H1 (cell line): ENCODE data around the gene ARHGEF28.

Experiments
- ASH2L ChIP-seq: fragments of 200-600, 300-600 bp; sonication (generic); IDR thresholded peaks from one replicate; pipeline ENCODE4 v1.7.1; 2017; ENCODE audit warnings: low read length
- CTCF ChIP-seq, 3 experiments: IDR thresholded peaks; 1 replicate in 2 of 3; 2 replicates in 1 of 3; pipeline versions ENCODE4 v1.5.1 to v1.6.1; 2011; ENCODE audit warnings: low read length in 3 of 3, mild to moderate bottlenecking in 3 of 3, inconsistent platforms in 2 of 3, low read depth in 1 of 3, moderate library complexity in 1 of 3; ENCODE audit not compliant: insufficient read depth in 1 of 3; ENCODE audit errors: control extremely low read depth in 1 of 3
- EP300 ChIP-seq, 2 experiments: IDR thresholded peaks; 1 replicate in 1 of 2; 2 replicates in 1 of 2; pipeline ENCODE4 v1.6.1; 2011 to 2012; ENCODE audit warnings: low read depth in 2 of 2, low read length in 2 of 2, mild to moderate bottlenecking in 2 of 2, borderline replicate concordance in 1 of 2, inconsistent platforms in 1 of 2, moderate library complexity in 1 of 2
- EZH2 ChIP-seq: fragments of 200-600 bp; sonication (generic); IDR thresholded peaks from 2 replicates; pipeline ENCODE4 v1.7.1; 2012; ENCODE audit warnings: low read depth, mild to moderate bottlenecking, moderate library complexity, low read length, inconsistent platforms; ENCODE audit not compliant: severe bottlenecking
- POLR2A ChIP-seq, 2 experiments: IDR thresholded peaks; 1 replicate in 1 of 2; 2 replicates in 1 of 2; pipeline ENCODE4 v1.6.1; 2011; ENCODE audit warnings: low read depth in 2 of 2, low read length in 2 of 2, mild to moderate bottlenecking in 2 of 2; ENCODE audit errors: control extremely low read depth in 1 of 2
- POLR2AphosphoS5 ChIP-seq: IDR thresholded peaks from 2 replicates; pipeline ENCODE4 v1.6.1; 2011; ENCODE audit warnings: low read depth, low read length
- RAD21 ChIP-seq, 2 experiments: IDR thresholded peaks in 1 of 2; conservative IDR thresholded peaks in 1 of 2; 2 replicates each; pipeline ENCODE4 v1.6.1; 2011; ENCODE audit warnings: low read depth in 2 of 2, low read length in 2 of 2, improper control_type of control experiment in 1 of 2, inconsistent platforms in 1 of 2, mild to moderate bottlenecking in 1 of 2, moderate library complexity in 1 of 2

- TF ChIP-seq POLR2A (IDR thresholded peaks at IDR 0.05; ENCODE audit: control extremely low read depth in 1 of 2, low read depth in 2 of 2, low read length in 2 of 2) (no peak), CTCF (IDR thresholded peaks at IDR 0.05; ENCODE audit: control extremely low read depth in 1 of 3, insufficient read depth in 1 of 3, low read depth in 1 of 3, low read length in 3 of 3) (no peak), ASH2L (no peak), EZH2 (no peak), EP300 (IDR thresholded peaks at IDR 0.05; ENCODE audit: borderline replicate concordance in 1 of 2, low read depth in 2 of 2, low read length in 2 of 2) (no peak), RAD21 (IDR thresholded peaks at IDR 0.05 in 1 of 2, conservative IDR thresholded peaks at IDR 0.05 in 1 of 2; ENCODE audit: low read depth in 2 of 2, low read length in 2 of 2) (no peak), POLR2AphosphoS5 (no peak)
Measured at GRCh38 chr5:73781107-73781768, 155.2 kb downstream of the ARHGEF28 start.
